ENCODE data around the gene UNC13B.
"Not testable (repeated sequence)": the region's sequence is repeated elsewhere in the genome, so short reads cannot be mapped to it uniquely, and the experiment has no call there.

The UNC13B gene

GRCh38 chr9:35180801-35181200 is 19.0 kb downstream of the UNC13B start (continued):
- TF ChIP-seq AEBP2 (tag by site-specific recombination; IDR thresholded peaks at IDR 0.05; ENCODE audit: borderline replicate concordance): no peak

GRCh38 chr9:35182401-35182800 is 20.6 kb downstream of the UNC13B start:
- H3K9me3 ChIP-seq (ENCODE audit: control insufficient read depth, insufficient read depth, low read depth, low read length); POLR2A ChIA-PET: not testable (repeated sequence)

GRCh38 chr9:35182996-35183754 is 21.4 kb downstream of the UNC13B start:
- CTCF ChIA-PET; H3K9me3 ChIP-seq (ENCODE audit: control insufficient read depth, insufficient read depth, low read depth, low read length); H3K4me1 ChIP-seq (ENCODE audit: control insufficient read depth, insufficient read depth, low read length); H3K36me3 ChIP-seq (ENCODE audit: control insufficient read depth in 2 of 2, insufficient read depth in 1 of 2, low read length in 2 of 2); POLR2A ChIA-PET; H3K27ac ChIP-seq (ENCODE audit: extremely low read depth, low read depth, low read length); H3K4me3 ChIP-seq (ENCODE audit: low read depth, low read length): not testable (repeated sequence)

More at GRCh38 chr9:35182401-35182800, 20.6 kb downstream of the UNC13B start:
- H3K36me3 ChIP-seq (ENCODE audit: control insufficient read depth in 2 of 2, insufficient read depth in 1 of 2, low read length in 2 of 2); H3K27ac ChIP-seq (ENCODE audit: extremely low read depth, low read depth, low read length); H3K4me3 ChIP-seq (ENCODE audit: low read depth, low read length); CTCF ChIA-PET; H3K4me1 ChIP-seq (ENCODE audit: control insufficient read depth, insufficient read depth, low read length): not testable (repeated sequence)

DNA sequence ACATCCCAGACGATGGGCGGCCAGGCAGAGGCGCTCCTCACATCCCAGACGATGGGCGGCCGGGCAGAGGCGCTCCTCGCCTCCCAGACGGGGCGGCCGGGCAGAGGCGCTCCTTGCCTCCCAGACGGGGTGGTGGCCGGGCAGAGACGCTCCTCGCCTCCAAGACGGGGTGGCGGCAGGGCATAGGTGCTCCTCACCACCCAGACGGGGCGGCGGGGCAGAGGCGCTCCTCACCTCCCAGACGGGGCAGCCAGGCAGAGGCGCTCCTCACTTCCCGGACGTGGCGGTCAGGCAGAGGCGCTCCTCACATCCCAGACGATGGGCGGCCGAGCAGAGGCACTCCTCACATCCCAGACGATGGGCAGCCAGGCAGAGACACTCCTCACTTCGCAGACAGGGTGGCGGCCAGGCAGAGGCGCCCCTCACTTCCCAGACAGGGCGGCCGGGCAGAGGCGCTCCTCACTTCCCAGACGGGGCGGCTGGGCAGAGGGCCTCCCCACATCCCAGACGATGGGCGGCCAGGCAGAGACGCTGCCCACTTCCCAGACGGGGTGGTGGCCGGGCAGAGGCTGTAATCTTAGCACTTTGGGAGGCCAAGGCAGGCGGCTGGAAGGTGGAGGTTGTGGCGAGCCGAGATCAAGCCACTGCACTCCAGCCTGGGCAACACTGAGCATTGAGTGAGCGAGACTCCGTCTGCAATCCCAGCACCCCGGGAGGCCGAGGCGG is 22.1 kb downstream of the UNC13B start:
- H3K9me3 ChIP-seq (ENCODE audit: control insufficient read depth, insufficient read depth, low read depth, low read length); H3K4me1 ChIP-seq (ENCODE audit: control insufficient read depth, insufficient read depth, low read length); CTCF ChIA-PET; H3K27ac ChIP-seq (ENCODE audit: extremely low read depth, low read depth, low read length); H3K36me3 ChIP-seq (ENCODE audit: control insufficient read depth in 2 of 2, insufficient read depth in 1 of 2, low read length in 2 of 2); H3K4me3 ChIP-seq (ENCODE audit: low read depth, low read length); POLR2A ChIA-PET: not testable (repeated sequence)

DNA sequence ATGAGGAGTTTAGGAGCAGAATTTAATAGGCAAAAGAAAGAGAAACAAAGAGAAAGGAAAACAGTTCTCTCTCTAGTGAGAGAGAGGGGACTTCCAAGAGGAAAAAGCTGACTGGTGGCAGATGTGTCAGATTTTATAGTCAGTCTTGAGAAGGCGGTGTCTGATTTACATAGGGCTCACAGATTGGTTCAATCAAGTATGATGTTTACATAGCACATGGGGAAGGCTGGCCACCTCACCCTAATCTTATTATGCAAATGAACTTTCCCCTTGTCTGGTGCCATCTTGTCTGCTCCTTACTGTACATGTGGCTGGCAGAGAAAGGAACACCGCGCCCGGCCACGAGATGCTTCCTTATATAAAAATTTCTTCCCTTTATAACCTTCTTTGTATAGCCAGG is 24.7 kb downstream of the UNC13B start:
- POLR2A ChIA-PET: no interaction called here

More for the DNA sequence above, 24.7 kb downstream of the UNC13B start:
- CTCF ChIA-PET: no interaction called here
- Histone ChIP-seq H3K27ac (ENCODE audit: extremely low read depth, low read depth, low read length) (no peak overlapping the region), H3K4me1 (ENCODE audit: control insufficient read depth, insufficient read depth, low read length) (no peaks in the 10 kb centered on the region), H3K9me3 (ENCODE audit: control insufficient read depth, insufficient read depth, low read depth, low read length) (no peaks in the 10 kb centered on the region), H3K36me3 (ENCODE audit: control insufficient read depth in 2 of 2, insufficient read depth in 1 of 2, low read length in 2 of 2) (no peaks in the 10 kb centered on the region), H3K4me3 (ENCODE audit: low read depth, low read length) (no peak overlapping the region)
- TF ChIP-seq ZNF514 (tag by site-specific recombination; IDR thresholded peaks at IDR 0.05) (no peak), ZNF335 (tag by site-specific recombination; conservative IDR thresholded peaks at IDR 0.05) (no peak), ZNF155 (tag by site-specific recombination; IDR thresholded peaks at IDR 0.05) (no peak), ZNF426 (tag by site-specific recombination; IDR thresholded peaks at IDR 0.05) (no peak), KLF9 (tag by site-specific recombination; IDR thresholded peaks at IDR 0.05; ENCODE audit: low read depth) (no peak), SP2 (tag by site-specific recombination; IDR thresholded peaks at IDR 0.05) (no peak), ZNF558 (tag by site-specific recombination; IDR thresholded peaks at IDR 0.05) (no peak), ZNF529 (tag by site-specific recombination; IDR thresholded peaks at IDR 0.05; ENCODE audit: insufficient replicate concordance) (no peak), ZNF394 (tag by site-specific recombination; IDR thresholded peaks at IDR 0.05; ENCODE audit: borderline replicate concordance) (no peak), ZNF146 (tag by site-specific recombination; IDR thresholded peaks at IDR 0.05) (no peak), ZNF555 (tag by site-specific recombination; conservative IDR thresholded peaks at IDR 0.05) (no peak), ZNF677 (tag by site-specific recombination; IDR thresholded peaks at IDR 0.05) (no peak)
- TF ChIP-seq, protein P1, sequence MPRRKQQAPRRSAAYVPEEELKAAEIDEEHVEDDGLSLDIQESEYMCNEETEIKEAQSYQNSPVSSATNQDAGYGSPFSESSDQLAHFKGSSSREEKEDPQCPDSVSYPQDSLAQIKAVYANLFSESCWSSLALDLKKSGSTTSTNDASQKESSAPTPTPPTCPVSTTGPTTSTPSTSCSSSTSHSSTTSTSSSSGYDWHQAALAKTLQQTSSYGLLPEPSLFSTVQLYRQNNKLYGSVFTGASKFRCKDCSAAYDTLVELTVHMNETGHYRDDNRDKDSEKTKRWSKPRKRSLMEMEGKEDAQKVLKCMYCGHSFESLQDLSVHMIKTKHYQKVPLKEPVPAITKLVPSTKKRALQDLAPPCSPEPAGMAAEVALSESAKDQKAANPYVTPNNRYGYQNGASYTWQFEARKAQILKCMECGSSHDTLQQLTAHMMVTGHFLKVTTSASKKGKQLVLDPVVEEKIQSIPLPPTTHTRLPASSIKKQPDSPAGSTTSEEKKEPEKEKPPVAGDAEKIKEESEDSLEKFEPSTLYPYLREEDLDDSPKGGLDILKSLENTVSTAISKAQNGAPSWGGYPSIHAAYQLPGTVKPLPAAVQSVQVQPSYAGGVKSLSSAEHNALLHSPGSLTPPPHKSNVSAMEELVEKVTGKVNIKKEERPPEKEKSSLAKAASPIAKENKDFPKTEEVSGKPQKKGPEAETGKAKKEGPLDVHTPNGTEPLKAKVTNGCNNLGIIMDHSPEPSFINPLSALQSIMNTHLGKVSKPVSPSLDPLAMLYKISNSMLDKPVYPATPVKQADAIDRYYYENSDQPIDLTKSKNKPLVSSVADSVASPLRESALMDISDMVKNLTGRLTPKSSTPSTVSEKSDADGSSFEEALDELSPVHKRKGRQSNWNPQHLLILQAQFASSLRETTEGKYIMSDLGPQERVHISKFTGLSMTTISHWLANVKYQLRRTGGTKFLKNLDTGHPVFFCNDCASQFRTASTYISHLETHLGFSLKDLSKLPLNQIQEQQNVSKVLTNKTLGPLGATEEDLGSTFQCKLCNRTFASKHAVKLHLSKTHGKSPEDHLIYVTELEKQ (tag by site-specific recombination; IDR thresholded peaks at IDR 0.05; ENCODE audit: borderline replicate concordance): no peak
- TF ChIP-seq, protein P2, sequence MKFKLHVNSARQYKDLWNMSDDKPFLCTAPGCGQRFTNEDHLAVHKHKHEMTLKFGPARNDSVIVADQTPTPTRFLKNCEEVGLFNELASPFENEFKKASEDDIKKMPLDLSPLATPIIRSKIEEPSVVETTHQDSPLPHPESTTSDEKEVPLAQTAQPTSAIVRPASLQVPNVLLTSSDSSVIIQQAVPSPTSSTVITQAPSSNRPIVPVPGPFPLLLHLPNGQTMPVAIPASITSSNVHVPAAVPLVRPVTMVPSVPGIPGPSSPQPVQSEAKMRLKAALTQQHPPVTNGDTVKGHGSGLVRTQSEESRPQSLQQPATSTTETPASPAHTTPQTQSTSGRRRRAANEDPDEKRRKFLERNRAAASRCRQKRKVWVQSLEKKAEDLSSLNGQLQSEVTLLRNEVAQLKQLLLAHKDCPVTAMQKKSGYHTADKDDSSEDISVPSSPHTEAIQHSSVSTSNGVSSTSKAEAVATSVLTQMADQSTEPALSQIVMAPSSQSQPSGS (tag by site-specific recombination; IDR thresholded peaks at IDR 0.05; ENCODE audit: low read depth): no peak
